Tibial artery (tissue), 4 donors: Measurements from ENCODE around the gene GMCL2.

Source experiments
- DNase-seq, 2 donors: peaks; one replicate each; pipeline ENCODE4 v3.0.0-alpha.2; 2019
- H3K27ac ChIP-seq, 2 donors: fragments of 200-600 bp; sonication (generic) in 1 of 2; 1 replicate in 1 of 2; 2 replicates in 1 of 2; pipeline ENCODE4 v1.5.1; 2018 to 2019; ENCODE audit warnings: mild to moderate bottlenecking in 1 of 2
- H3K27me3 ChIP-seq, 2 donors: fragments of 200-600 bp; sonication (generic) in 1 of 2; one replicate each; pipeline versions ENCODE4 v1.5.1 to v1.6.0; 2016 to 2019
- H3K36me3 ChIP-seq, 3 donors: fragments of 200-600 bp; sonication (generic) in 2 of 3; one replicate each; pipeline ENCODE4 v1.5.1; 2016 to 2019; ENCODE audit warnings: mild to moderate bottlenecking in 2 of 3
- H3K4me1 ChIP-seq, 4 donors: fragments of 200-600 bp; sonication (generic) in 2 of 4; 1 replicate in 3 of 4; 2 replicates in 1 of 4; pipeline ENCODE4 v1.5.1; 2016 to 2019
- H3K4me3 ChIP-seq, 2 donors: fragments of 200-600 bp; sonication (generic) in 1 of 2; 1 replicate in 1 of 2; 2 replicates in 1 of 2; pipeline ENCODE4 v1.5.1; 2018 to 2019; ENCODE audit warnings: mild to moderate bottlenecking in 2 of 2
- H3K9me3 ChIP-seq, 3 donors: fragments of 200-600 bp; sonication (generic) in 1 of 3; one replicate each; pipeline ENCODE4 v1.5.1; 2016 to 2019
- intact Hi-C: fragments of 100-400 bp; cut with DNase I; formaldehyde crosslinking; loops from one replicate; pipeline ENCODE4 v1.15.0; 2023; ENCODE audit warnings: low total_unique reads
- TF ChIP-seq, protein P1 (sequence below), 2 experiments: fragments of 200-600 bp in 1 of 2; fragments of 450-650 bp in 1 of 2; IDR thresholded peaks; one replicate each; pipeline ENCODE4 v1.5.1; 2017 to 2019; ENCODE audit warnings: antibody characterized with exemption in 2 of 2, mild to moderate bottlenecking in 1 of 2, moderate library complexity in 1 of 2

Gene GMCL2

DNA sequence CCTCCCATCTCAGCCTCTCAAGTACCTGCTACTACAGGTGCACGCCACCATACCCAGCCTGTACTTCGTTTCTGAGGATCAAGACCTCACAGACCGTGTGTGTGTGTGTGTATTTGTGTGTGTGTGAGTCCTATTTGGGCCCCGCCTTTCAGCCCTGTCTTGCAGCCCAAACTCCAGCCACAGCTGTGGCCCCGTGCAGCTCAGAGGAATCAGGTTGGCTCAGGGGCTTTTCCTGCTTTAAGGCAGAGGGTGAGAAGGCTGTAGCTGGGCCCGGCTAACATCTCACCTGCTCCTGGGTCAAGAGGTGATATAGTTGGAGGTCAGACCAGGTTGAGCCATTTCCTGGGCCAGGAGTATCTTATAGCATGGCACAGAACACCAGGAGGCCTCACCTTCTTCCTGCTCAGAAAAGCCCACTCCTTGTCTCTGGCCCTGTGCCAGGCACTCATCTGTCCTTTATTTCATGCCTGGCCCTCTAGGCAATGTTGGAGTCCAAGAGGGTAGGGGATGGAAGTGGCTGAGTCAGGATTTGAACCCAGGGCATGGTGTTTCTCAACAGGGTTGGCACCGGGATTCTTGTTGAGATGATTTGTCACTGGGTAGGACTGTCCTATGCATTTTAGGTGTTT, 47.1 kb upstream of the GMCL2 start:
- intact Hi-C loops = no loop called here
- Histone ChIP-seq H3K4me3 (no peak overlapping the region), H3K27me3 (no peaks in the 10 kb centered on the region), H3K4me1 (peaks cover 6 to 45% (median 27%) of the 10 kb centered on the region in 4 donors), H3K9me3 (no peaks in the 10 kb centered on the region), H3K27ac (no peak overlapping the region), H3K36me3 (peaks cover 8 to 16% (median 10%) of the 10 kb centered on the region in 3 donors)
- DNase-seq = no peak
- TF ChIP-seq, protein P1, sequence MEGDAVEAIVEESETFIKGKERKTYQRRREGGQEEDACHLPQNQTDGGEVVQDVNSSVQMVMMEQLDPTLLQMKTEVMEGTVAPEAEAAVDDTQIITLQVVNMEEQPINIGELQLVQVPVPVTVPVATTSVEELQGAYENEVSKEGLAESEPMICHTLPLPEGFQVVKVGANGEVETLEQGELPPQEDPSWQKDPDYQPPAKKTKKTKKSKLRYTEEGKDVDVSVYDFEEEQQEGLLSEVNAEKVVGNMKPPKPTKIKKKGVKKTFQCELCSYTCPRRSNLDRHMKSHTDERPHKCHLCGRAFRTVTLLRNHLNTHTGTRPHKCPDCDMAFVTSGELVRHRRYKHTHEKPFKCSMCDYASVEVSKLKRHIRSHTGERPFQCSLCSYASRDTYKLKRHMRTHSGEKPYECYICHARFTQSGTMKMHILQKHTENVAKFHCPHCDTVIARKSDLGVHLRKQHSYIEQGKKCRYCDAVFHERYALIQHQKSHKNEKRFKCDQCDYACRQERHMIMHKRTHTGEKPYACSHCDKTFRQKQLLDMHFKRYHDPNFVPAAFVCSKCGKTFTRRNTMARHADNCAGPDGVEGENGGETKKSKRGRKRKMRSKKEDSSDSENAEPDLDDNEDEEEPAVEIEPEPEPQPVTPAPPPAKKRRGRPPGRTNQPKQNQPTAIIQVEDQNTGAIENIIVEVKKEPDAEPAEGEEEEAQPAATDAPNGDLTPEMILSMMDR (IDR thresholded peaks at IDR 0.05) = no peak

DNA sequence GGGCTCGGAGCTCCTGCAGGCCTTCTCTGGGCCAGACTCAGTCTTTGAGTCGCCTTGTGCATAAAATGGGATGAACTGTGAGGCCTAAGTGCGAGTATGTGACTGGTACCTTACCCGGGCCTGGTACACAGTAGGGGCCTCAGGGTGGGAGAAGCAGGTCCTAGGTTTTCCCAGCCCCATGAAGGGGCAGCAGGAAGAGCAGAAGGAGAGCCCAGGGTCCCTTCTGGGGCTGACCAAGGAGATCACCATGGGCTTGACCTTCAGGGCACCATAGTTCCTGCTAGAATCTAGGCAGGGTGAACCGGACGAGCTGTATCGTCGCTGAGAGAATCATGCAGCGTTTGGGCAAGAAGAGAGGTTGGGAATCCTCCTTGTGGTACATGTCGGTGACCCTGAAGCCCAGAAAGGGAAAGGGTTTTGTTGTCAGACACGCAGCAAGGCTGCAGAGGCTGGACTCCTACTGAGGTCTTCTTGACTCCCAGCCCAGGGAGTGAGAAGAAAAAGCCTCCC, 45.8 kb upstream of the GMCL2 start:
- no peak for DNase-seq
- peaks cover 9 to 29% (median 23%) of the 10 kb centered on the region in 3 donors for H3K36me3 ChIP-seq
- H3K4me3 ChIP-seq = peak overlapping the region; percentile 61 to 62
- H3K4me1 ChIP-seq = peaks cover 6 to 41% (median 27%) of the 10 kb centered on the region in 4 donors
- peak overlapping the region; percentile 93 to 97 for H3K27ac ChIP-seq
- H3K27me3 ChIP-seq = no peaks in the 10 kb centered on the region
- no peaks in the 10 kb centered on the region for H3K9me3 ChIP-seq
- intact Hi-C loops = no loop called here
- TF ChIP-seq, protein P1 (IDR thresholded peaks at IDR 0.05) = no peak

DNA sequence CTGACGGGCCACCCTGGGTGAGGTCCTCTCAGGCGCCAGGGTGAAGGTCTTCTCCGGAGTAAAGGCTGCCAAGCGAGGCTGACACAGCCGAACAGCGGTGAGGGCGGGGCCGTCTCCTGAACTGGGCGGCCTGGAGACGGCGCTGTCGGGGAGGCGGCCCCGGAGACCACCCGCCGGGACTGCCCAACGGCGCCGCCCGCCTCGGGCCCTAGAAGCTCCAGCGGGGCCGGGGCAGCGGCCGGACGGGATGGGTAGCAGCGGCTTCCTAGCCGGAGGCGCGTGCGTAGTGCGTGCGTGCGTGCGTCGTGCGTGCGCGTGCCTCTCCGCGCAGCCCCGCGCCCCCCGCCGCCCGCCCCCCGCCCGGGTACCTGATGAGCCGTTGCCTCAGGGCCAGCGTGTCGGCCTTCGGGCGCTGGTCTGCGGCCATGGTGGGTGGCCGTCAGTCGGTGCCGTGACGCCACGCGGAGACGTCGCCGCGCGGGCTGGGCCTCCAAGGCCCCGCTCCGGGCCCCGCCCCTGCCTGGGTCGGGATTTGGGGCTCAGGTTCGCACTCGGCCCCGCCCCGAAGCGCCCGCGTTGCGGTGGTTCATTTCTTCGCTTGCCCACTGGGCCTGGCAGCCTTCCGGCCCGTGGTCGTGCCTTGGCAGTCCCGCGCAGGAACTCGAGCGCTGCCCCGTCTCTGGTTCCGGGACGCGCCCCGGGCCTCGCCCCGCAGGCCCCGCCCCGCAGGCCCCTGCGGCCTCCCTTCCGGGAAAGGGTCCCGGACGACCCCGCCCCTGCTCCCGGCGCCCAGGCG, 45.2 kb upstream of the GMCL2 start, which contains the start of gene PHYKPL:
Gene PHYKPL, minus strand, starts transcription at position 679 of the 796 bp plus-strand sequence. Its CDS starts 252 bp downstream, at position 427.
- peaks cover 6 to 40% (median 27%) of the 10 kb centered on the region in 4 donors for H3K4me1 ChIP-seq
- no peaks in the 10 kb centered on the region for H3K27me3 ChIP-seq
- H3K9me3 ChIP-seq = no peaks in the 10 kb centered on the region
- peaks cover 9 to 35% (median 29%) of the 10 kb centered on the region in 3 donors for H3K36me3 ChIP-seq
- peak within 1 kb of the TSS; percentile 61 to 62 for H3K4me3 ChIP-seq
- peak; percentile 56 to 84 for DNase-seq
- TF ChIP-seq, protein P1 (IDR thresholded peaks at IDR 0.05) = no peak
- H3K27ac ChIP-seq = peak within 1 kb of the TSS; percentile 93 to 97
- intact Hi-C loops = no loop called here

DNA sequence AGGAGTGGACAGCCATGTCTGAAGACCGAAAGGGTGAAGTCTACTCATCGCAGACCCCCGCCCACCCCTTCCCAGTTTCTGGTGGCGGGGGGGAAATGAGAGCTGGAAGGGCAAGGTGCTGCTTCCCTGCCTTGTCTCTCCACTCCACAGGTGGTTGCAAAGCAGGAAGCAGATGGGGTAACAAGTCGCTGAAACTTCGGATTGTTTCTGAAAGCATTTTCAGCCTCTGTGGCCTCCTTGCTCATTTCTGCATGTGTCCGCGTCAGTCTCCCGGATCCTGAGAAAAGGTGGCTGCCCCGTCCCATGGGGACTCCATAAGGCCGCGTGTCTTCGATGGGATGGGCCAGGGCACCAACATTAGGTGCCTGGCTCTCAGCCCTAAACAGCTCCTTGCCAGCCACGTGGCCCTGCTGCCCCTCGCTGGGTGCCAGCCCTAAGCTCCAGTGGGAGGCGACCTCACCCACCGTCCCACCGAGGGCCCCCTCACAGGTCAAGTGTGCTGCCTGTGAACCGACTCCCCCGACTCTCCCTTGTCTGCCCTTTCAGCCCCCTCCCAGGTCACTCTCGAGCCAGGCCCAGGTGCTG, 44.5 kb upstream of the GMCL2 start:
- Histone ChIP-seq H3K4me1 (peaks cover 6 to 33% (median 25%) of the 10 kb centered on the region in 4 donors), H3K9me3 (no peaks in the 10 kb centered on the region), H3K27me3 (no peaks in the 10 kb centered on the region), H3K27ac (peak overlapping the region; percentile 93 to 97), H3K36me3 (peaks cover 9 to 42% (median 36%) of the 10 kb centered on the region in 3 donors), H3K4me3 (peak overlapping the region; percentile 61 to 62)
- intact Hi-C loops = no loop called here
- TF ChIP-seq, protein P1 (IDR thresholded peaks at IDR 0.05) = no peak
- DNase-seq = peak in 1 of 2 donors; percentile 72

DNA sequence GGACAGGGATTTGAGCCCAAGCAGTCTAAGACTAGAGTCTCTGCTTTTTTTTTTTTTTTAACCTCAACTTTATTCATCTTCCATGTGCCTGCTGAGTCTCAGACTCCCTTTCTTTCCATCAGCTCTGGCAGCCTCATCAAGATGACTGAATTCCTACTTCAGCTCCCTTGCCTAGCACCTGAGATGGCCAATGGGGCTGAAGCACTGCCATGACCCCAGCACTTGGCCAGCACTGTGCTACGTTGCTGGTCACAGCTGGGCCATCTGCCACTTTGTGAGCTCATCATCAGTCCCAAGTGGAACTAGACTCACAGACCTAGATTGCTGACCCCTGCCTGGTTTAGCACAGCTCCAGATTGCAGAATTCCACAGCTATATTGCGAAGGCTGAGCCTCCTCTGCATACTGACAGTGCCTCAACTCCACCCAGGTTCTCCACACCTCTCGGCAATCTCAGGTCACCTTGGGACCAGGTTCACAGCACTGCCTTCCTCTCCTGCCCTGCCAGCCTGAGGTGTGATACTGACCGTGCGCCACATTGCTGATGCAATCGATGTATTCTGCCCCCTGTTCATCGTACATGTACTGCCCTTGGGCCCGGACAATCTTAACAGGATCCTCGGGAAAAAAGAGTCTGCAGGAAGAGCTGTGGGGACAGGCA, 43.8 kb upstream of the GMCL2 start:
- TF ChIP-seq, protein P1 (IDR thresholded peaks at IDR 0.05) = no peak
- intact Hi-C loops = no loop called here
- Histone ChIP-seq H3K27ac (peak overlapping the region; percentile 93 to 97), H3K4me1 (peaks cover 6 to 27% (median 24%) of the 10 kb centered on the region in 4 donors), H3K4me3 (peak overlapping the region; percentile 61 to 62), H3K36me3 (peaks cover 9 to 49% (median 42%) of the 10 kb centered on the region in 3 donors), H3K27me3 (no peaks in the 10 kb centered on the region), H3K9me3 (no peaks in the 10 kb centered on the region)
- DNase-seq = no peak
